Measurements from ENCODE around the gene GOPC. TPM values are rescaled to one million over a fixed set of nuclear protein-coding genes. Genes with fewer than 3 reads are reported as not detected.
"Not testable (repeated sequence)": the region's sequence is repeated elsewhere in the genome, so short reads cannot be mapped to it uniquely, and the experiment has no call there.

The GOPC gene
- total RNA-seq, 2 donors from 2014 or later = 20.8 to 24.7 TPM

- H3K4me1 ChIP-seq = peaks cover 0 to 6% of the 10 kb centered on the region in 2 donors
- no peaks in the 10 kb centered on the region for H3K27me3 ChIP-seq
- H3K9me3 ChIP-seq = no peaks in the 10 kb centered on the region
- DNase-seq (ENCODE audit: low spot score) = no peak
- no peak for TF ChIP-seq CTCF (IDR thresholded peaks at IDR 0.05)
- H3K36me3 ChIP-seq = no peaks in the 10 kb centered on the region
- H3K4me3 ChIP-seq = no peak overlapping the region
- peak overlapping the region in 1 of 2 donors; percentile 14 for H3K27ac ChIP-seq
Observed at GRCh38 chr6:117530467-117531242, 71.7 kb downstream of the GOPC start.

DNA sequence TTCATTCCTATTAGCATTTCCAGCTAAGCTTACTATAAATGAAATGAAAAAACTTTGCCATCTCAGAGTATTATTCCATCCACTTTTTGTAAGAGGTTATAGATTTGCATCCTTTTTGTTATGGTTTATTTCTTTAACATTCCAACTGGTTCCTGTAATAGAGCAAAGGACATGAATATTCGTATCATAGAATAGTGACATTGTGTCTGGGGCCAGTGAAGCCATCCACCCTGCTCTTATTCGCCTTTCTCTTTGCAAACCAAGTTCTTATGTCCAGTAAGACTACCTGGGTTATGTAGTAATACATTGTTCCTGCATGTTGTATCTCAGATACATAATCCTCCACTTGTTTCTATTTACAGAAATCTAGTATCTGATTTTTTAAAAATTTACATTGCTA, 76.7 kb downstream of the GOPC start:
- TF ChIP-seq CTCF (IDR thresholded peaks at IDR 0.05) = no peak
- Histone ChIP-seq H3K9me3 (no peaks in the 10 kb centered on the region), H3K27ac (no peak overlapping the region), H3K36me3 (no peaks in the 10 kb centered on the region), H3K27me3 (no peaks in the 10 kb centered on the region), H3K4me1 (peaks cover 0 to 6% of the 10 kb centered on the region in 2 donors), H3K4me3 (no peak overlapping the region)
- DNase-seq (ENCODE audit: low spot score) = no peak

GRCh38 chr6:117521791-117522502, 80.4 kb downstream of the GOPC start:
- Histone ChIP-seq H3K4me3 (no peak overlapping the region), H3K27ac (no peak overlapping the region), H3K4me1 (no peaks in the 10 kb centered on the region), H3K9me3 (no peaks in the 10 kb centered on the region), H3K36me3 (peaks cover 5% of the 10 kb centered on the region), H3K27me3 (no peaks in the 10 kb centered on the region)
- DNase-seq (ENCODE audit: low spot score) = no peak
- TF ChIP-seq CTCF (IDR thresholded peaks at IDR 0.05) = no peak

DNA sequence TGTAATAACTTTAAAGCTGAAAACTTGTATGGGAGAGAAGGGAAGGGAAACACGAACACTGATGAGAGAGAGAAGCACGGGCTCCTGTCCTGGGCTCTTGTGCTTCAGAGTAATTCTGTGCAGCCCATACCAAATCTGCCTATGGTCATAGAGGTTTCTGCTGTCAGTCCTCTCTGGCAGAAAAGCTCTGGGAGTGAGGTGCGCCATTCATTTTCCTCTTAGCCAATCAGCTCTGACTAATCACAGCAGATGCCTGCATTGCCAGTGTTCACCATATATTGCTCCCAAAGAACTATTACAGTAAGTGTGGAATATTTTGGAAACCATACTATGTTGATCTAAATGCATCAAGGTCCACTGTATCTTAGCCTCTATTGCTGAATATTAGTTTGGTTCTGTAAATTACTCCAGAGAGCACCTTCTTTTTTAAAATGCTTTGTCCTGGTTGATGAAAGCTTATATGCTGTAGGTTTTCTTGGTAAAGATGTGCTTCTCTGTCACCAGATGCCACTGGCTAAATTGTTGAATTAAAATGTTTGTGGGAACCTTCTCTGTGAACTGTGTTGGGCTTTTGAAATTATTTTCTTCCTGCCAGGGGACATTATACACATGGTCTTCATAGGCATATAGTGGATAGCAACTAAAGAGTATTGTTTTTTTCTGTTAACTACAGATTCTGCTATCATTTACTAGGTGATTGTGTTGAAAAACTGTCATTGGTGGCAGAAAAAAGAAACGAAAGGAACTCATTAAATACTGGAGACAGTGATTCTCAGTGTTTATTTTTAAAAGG, 81.5 kb downstream of the GOPC start:
- Histone ChIP-seq H3K36me3 (peaks cover 5% of the 10 kb centered on the region), H3K27ac (no peak overlapping the region), H3K4me3 (no peak overlapping the region), H3K9me3 (no peaks in the 10 kb centered on the region), H3K27me3 (no peaks in the 10 kb centered on the region), H3K4me1 (no peaks in the 10 kb centered on the region)
- no peak for DNase-seq (ENCODE audit: low spot score)
- TF ChIP-seq CTCF (IDR thresholded peaks at IDR 0.05) = no peak

GRCh38 chr6:117518870-117519269, 83.4 kb downstream of the GOPC start:
- no peak for DNase-seq (ENCODE audit: low spot score)
- TF ChIP-seq CTCF (IDR thresholded peaks at IDR 0.05) = no peak
- Histone ChIP-seq H3K4me1 (no peaks in the 10 kb centered on the region), H3K4me3 (no peak overlapping the region), H3K36me3 (peaks cover 5% of the 10 kb centered on the region), H3K27me3 (no peaks in the 10 kb centered on the region), H3K27ac (no peak overlapping the region), H3K9me3 (no peaks in the 10 kb centered on the region)

DNA sequence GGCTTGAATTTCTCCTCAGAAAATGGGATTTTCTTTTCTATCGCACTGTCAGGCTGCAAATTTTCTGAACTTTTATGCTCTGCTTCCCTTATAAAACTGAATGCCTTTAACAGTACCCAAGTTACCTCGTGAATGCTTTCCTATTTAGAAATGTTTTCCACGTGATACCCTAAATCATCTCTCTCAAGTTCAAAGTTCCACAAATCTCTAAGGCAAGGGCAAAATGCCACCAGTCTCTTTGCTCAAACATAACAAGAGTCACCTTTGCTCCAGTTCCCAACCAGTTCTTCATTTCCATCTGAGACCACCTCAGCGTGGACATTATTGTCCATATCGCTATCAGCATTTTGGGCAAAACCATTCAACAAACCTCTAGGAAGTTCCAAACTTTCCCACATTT, 84.3 kb downstream of the GOPC start:
- H3K27me3 ChIP-seq; H3K36me3 ChIP-seq; DNase-seq (ENCODE audit: low spot score); H3K9me3 ChIP-seq; H3K27ac ChIP-seq; H3K4me1 ChIP-seq; H3K4me3 ChIP-seq: not testable (repeated sequence)

Measured in right atrium auricular region (tissue), 2 donors.